Stimulated activated CD4-positive, alpha-beta T cell treated with anti-CD3 and anti-CD28 coated beads, Interleukin-4, amount 100 ng/mL, for 1 hour (primary cell): ENCODE data around the gene TNIK.

Source experiments
- DNase-seq: peaks from one replicate; pipeline ENCODE4 v3.0.0-alpha.2; 2020

TNIK gene

DNA sequence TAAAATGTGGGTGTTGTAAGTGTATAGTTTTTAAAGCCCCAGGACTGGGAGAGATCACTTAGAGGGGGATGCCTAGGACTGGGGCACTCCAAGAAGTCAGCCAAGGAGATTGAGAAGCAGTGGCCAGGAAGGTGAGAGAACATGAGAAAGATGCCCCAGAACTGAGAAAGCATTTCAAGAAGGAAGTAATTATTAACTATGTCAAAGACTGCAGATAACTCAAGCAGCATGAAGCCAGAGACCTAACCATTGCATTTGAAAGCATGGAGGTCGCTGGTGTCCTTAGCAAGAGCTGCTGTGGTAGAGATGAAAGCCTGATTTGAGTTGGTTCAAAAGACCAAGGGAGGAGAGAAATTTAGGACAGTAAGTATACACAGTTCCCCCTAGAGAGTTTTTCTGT is 403.1 kb downstream of the TNIK start:
- DNase-seq: no peak

DNA sequence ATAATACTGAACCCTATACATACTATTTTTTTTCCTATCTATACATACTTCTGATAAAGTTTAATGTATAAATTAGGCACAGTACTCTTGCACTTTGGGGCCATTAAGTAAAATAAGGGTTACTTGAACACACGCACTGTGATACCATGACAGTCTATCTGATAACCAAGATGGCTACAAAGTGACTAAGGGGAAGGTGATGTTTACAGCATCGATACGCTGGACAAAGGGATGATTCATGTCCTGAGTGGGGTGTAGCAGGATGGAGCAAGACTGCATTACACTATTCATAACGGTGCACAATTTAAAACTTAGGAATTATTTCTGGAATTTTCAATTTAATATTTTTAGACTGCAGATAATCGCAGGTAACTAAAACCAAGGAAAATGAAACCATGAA is 403.7 kb downstream of the TNIK start:
- no peak for DNase-seq

DNA sequence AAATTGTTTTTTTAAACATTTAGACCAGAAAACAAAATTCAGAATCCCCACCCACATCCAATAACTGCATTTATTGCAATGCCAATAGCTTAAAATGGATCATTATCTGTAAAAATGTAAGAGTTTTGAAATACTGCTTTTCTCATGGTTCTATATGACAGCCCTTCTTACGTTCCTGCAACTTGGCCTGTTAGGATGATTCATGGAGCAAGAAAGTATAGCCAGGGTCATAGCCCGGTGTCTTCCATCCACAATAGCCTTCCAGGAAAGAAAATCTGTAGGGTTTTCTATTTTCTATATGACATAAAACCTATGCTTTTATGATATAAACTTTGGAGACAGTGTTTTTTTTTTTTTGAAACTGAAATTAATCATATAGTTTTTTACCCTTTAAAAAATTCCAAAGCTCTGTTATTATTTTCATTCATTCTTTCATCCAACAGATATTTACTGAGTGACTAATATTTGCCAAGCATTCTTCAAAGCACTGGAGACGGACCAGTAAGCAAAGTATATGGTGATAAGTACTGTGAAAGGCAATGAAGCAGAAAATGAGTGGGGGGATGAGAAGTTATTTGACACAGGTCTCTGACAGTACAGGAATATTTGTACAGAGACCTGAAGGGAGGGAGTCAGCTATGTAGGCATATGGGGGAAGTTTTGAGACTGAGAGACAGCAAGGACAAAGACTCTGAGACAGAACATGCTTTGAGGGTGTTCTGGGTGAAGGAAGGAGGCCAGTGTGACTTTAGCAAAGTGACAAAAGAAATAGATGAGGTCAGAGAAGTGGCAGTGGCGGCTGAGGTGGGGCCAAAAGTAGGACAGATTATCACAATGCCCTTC is 404.6 kb downstream of the TNIK start:
- DNase-seq: no peak

DNA sequence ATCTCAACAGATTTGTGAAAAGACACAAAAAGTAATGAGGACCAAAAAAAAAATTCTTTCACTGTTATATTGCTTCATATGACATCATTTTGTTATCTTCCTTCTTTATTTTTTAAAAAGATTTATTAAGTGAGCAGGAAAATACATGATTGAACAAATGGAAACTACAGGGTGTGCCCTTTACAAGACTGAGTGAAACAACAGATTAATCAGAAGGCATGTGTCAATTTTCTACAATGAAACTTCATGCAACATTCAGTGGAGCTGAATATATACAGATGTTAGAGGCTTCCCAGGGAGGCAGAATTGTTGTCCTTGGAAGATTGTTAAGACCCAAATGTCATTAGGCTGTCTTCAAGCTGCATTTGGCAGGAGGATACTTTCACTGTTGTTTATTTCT is 405.3 kb downstream of the TNIK start:
- DNase-seq: no peak

DNA sequence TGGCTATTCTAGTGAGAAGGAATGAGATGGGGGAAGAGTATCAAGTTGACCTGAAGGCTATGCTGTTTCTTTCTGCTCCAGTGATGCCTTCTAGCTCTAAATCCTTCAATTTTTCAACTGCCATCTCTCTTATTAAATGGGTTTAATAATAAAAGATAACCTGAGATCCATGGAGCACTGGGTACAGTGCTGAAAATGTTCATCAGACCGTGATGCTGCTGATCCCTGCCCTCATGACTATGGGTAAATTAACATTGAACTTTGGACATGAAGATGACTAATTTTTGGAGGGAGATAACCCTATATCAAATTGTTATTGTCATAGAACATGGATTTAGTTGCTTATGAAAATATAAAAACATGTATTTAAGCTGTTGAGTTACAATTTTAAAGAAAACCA is 406.0 kb downstream of the TNIK start:
- DNase-seq: no peak

DNA sequence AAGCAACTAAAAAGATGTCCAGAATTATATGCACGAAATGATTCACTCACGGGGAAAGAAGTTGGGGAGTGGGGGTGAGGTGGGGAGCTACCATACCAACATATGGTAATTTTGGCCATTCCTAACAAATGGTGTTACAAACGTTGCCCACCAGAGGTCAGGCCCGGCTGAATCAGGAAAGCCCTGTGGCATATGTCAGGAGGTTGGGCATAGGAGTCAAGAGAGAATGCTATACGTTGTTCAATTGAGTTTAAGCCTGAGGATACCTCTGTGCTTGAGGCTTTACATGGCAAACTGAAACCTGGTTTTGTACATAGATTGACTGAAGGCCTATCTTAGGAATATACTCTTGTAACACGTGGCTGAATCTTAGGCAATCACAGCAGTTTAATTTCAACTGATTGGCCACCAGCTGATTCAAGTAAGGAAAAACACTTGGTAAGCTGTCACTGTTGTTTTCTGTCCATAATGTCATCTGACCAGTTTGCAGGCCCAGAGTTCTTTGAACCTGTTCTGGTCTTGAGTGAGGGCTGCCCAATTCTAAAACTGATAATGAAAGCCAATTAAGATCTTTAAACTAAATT is 410.3 kb downstream of the TNIK start:
- DNase-seq: peak; percentile 37

DNA sequence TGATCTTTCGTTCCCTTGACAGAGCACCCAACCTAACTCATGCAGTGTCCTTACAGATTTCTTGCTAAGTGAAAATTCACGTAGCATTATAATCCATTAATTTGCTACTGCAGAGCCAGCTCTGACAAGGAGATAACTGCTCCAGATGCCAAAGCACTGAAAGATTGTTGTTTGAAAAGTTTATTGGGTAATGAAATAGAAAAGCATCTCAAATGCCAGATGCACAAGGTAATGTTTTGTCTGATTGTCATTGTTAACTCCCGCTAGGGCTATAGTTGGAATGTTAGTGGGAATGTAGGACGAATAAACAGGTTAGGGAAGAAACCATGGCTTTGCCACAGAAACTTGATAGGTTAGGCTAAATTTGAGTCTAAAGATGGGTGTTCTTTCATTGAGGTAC is 413.4 kb downstream of the TNIK start:
- DNase-seq: no peak

DNA sequence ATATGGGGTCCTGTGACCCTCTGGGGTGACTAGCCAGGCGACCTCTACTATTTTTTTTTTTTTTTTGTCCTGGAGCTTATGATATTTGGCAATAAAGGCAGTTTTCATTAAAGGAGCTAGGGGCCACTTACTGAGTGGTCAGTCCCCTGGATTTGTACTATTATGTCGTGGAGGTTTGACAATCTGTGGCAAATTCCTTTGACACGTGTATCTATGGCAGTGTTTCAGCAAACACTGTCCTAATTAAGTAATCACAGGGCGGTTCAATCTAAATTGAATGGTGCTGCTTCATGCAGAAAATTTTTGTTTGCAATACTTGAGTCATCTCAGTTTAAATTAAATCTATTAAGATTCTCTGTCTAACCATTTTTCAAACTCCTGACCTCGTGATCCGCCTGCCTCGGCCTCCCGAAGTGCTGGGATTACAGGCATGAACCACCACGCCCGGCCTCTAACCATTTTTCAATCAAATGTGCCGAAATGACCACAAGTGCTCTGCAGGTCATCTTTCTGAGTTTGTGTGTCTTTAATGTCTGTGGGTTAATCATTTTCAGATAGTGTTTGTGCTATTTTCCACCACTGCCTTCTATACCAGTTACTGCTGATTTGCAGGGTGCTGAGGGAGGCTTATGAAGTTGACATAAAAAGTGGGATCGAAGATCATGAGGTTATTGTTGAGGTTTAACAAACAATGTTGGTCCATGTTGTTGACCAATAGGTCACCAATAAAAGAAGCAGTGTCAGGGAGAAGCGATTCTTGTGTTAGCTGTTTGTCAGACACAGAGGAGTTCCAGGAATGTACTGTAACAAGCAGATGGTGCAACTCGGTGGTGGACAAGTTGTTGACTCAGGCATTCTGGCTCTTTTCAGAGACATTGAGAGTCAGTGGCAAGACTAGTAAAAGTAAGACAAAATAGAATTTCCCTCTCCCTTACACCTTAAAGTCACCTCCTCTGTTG is 415.1 kb downstream of the TNIK start:
- no peak for DNase-seq

DNA sequence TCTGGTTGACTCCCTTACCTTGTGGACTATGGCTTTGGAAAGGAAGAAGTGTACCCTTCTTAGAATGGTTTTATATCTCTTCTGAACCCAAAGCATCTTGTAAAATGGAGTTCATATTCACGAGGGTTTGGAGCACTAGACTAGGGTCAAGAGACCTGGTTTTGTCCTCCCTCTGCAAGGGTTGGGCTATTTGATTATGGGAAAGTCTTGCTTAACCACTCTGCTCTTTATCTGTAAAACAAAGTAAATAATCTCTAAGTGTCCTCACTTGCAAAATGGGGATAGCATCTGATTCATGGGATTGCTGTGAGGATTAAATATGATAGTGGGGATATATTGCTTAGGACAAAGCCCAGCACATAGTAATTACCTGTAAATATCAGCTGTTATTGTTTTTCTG is 415.8 kb downstream of the TNIK start:
- DNase-seq: no peak

DNA sequence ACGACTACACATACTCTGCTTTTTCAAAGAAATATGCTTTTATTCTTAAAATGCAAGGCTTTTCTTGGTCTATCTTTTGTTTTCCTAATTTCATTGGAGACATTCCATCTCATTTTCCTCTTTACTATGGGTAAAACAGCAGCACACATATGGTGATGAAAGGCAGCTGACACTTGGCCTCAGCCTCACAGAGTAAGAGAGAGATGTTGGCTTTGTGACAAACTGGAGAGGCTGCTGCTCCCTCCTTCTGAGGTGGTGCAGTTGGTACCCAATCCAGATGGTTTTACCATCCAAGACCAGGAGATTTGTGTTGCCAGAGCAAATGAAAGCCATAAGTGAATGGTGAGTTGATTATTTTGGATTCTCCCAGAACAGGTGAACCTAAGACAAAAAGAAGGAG is 420.5 kb downstream of the TNIK start:
- DNase-seq: no peak

DNA sequence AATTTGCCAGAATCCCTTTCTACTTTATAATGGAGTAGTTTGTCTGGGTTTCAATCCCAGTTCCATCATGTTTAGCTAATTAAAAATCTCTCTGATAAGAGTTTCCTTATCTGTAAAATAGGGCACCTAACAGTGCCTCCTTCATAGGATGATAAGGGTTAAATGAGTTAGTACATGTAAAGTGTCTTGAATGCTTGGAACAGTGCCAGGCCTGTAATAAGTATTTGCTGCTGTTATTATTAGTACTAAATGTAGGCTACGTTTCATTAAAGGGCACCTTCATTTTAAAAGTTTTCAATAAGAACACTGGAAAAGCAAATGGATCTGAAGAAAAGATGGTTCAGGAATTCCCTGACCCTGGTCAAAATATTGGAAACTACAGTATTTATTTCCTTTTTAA is 421.9 kb downstream of the TNIK start:
- no peak for DNase-seq

DNA sequence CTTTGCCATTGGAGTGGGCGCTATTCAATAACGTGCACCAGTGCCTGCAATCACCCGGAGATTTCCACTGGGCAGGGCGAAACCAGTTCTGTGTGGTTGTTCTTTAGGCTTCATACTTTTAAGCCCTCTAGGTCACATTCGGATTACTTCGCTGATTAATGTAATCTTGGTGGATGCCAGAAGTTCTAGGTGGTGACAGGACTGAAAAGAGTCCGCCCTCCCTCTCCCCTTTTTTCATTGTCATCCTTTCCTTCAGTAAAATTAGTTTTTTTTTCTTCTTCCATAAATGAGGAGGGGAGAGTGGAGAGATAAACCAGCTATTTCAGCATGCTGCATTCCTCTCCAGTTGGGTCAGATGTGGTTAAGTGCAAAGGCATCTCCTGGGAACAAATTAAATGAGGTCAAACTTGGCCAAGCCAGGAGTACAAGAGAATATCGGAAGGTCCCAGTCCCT is 431.4 kb downstream of the TNIK start:
- no peak for DNase-seq

DNA sequence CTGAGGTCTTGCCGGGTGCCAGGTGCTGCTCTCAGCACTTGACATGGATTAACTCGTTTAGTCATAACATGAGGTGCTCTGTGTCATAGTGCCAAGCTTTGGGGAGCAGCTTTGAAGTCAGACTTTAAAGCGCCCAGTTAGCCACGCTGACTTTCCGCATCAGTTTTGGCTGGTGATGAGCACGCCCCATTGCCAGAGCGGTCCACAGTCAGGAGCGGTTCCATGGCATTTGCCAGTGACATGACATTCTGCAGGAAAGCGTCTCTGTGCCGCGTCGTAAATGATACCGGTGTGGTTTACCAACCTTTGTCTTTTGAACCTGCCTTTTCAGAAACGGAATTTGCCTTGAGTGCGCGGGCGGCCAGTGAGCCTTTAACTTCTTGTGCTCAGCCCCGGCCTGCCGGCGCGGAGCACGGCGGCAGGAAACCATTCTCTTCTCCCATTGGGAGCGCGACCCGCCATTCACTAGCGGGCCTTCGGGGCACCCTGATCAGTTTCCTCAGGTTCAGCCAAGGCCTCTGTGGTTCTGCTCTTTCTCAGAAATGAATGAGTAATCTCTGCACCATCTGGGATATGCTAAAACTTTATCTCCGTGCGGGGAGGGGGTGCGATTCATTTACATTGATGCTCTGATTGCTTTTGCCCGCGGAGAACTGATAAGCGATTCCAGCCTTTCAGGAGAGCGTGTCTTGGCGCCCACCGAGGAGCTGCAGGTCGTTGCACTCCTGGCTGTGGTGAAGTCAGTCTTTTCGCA is 432.0 kb downstream of the TNIK start:
- DNase-seq: peak; percentile 26

DNA sequence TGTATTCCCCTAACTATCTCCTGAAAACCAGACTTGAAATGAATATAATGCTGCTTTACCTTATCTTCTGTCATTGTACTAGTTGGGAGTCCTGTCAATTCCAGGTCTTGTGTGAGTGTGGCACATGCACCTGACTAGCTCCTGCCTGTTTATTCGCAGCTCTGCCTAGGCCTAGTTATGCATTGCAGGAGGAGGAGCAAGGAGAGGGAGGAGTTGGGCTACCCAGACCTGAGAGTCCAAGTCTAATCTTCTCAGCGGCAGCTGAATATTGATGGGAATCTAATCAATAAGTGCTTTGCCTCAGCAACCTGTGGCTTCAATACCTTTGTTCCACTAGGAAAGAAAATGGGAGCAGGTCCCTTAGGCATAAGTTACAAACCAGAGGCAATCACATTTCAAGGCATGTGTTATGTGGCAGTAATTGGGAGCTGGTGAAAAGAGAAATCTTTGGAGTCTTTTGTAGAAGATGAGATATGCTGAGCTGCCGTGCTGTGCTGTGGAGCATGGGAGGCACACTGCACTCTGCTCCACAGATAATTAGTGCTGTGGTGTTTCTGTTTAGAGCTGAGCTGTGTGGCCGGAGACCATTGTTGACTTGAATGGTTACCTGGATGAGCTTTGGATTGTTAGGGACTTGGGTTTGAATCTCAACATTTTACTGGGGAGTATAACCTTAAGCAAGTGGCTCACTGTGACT is 433.5 kb downstream of the TNIK start, which contains the start of gene SLC2A2:
Gene SLC2A2 (minus strand): TSS at position 124 of the 697 bp plus-strand sequence. CDS start 50 bp downstream, at position 74.
- DNase-seq: no peak

DNA sequence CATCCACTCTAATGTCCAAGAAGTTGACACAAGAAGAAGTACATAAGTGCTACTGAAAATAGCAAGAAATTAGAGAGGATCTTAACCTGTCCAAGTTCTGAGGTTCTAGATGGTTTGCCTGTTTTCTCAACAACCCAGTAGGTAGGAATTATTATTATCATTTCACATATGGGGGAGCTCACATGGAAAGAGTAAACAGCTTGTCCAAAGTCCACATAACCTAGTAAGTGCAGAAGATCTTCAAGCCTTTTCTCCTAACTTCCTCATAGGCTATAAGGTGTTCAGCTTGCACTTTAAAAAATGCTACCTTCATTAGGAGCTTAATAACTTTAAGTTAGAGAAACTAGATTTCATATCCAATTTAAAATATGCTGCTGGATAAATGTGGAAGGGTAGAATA is 436.6 kb downstream of the TNIK start:
- no peak for DNase-seq

DNA sequence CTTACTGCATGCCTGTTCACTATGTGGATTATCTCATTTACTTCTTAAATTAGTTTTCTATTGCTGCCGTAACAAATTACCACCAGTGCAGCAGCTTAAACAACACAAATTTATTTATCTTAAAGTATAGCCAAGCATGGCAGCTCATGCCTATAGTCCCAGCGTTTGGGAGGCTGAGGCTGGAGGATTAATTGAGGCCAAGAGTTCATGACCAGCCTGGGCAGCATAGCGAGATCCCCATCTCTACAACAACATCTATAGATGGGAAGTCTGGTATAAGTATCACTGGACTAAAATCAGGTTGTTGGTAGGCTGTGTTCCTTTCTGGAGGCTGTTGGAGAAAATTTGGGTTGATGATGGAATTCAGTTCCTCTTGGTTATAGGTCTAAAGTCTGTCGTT is 438.8 kb downstream of the TNIK start:
- no peak for DNase-seq

DNA sequence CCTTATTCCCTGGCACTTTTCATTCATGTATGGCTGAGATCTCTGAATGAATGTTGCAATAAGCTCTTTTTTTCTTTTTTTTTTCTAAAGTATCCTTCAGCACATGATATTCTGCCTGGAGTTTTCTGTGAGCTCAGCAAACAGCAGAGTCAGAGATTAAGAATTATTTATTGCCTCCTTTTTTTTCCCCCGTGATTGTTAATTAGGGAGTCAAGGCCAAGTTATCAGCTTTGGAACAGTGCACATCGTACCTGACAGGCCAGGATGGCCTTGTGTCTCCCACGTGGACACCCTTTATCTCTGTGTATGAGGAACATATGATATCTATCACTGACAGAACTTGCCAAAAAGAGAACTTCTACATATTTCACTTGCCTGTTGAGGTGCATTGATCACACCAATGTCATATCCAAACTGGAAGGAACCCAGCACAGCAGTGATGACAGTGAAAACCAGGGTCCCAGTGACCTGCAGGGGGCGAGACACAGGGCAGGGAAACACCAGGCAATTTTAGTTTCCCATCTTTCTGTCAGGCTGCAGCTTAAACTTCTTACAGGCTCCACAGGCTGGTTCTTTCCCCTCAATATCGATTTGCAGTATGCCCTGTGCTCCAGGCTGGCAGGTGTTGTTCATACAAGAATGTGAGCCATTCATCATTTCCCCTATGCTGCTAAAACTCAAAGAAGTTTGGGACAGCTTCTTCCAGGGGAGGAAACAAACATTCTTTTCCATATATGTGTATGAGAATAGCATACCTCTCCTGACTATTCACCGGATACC is 441.9 kb downstream of the TNIK start:
- DNase-seq: no peak

DNA sequence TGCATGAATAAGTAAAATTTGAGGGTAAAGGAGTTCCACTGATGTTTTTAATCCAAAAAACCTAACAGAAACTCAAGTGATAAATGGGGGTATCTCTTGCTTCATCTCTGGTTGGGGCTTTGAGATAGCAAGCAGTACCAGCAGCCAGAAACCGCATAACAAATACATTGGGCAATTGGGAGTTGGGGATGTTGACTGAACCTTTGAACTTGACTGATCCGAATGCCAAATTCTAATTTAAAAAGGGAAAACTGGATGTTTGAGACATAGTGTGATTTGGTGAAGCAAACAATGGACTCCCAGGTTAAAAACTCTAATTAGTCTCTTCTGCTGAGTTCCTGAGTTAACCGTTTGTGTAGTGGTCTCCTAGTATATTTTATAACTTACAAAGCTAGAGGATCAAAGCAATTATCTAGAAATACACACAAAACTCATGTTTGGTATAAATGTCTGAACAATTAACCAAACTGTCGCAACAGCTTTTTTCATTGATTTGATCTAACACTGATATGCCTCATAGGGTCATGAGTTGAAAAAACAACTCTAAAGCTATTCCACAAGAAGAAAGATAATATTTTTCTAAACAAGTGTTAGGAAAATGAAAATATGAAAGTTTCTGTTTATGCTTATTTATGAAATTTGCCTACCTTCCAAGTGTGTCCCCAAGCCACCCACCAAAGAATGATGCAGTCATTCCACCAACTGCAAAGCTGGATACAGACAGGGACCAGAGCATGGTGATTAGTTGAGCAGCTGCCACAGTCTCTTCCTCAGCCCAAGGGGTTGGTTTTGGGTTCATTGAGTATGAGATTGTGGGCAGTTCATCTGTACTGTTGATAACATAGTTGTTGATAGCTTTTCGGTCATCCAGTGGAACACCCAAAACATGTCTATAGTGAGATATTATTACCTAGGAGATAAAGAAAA is 446.1 kb downstream of the TNIK start:
- DNase-seq: no peak

DNA sequence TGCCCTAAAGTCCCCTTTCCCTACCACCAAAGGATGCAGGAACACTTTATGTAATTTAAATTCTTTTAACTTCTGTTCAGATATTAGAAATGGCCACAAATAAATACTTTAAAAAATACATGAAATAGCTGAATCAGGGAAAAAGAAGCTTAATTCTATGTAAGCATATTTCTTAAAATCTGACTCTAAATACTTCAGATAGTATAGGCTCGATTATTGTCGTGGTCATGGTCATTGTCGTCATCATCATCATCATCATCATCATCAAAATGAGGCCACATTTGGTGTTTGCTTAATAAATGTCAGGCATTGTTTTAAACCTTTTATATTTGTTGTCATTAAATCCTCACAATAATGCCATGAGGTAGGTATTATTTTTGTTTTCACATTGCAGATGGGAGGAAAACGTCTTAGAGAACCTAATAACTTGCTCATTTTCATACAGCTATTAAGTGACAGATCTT is 448.3 kb downstream of the TNIK start:
- no peak for DNase-seq
